ENCODE results near the gene STUB1. TPM values are rescaled to one million over a fixed set of nuclear protein-coding genes. Genes with fewer than 3 reads are reported as not detected.

STUB1 gene
- total RNA-seq, 2 experiments from 2014 or later = 72.4 to 85.5 TPM

- CTCF ChIA-PET (ENCODE audit: unreplicated experiment) = no interaction called here
- DNase-seq (ENCODE audit: low spot score) = no peak
- no peaks in the 10 kb centered on the region for H3K4me1 ChIP-seq (ENCODE audit: insufficient read depth, low read length, poor library complexity, severe bottlenecking)
- no peak overlapping the region; the same call in 1 of the 2 replicates for H3K4me2 ChIP-seq (ENCODE audit: low read length)
- POLR2A ChIA-PET = no interaction called here
- H3K4me3 ChIP-seq (ENCODE audit: low read depth, low read length, poor library complexity, severe bottlenecking) = no peak overlapping the region
- H4K20me1 ChIP-seq (ENCODE audit: insufficient read depth, low read length) = no peaks in the 10 kb centered on the region
- no peaks in the 10 kb centered on the region for H3K9me2 ChIP-seq (ENCODE audit: insufficient read depth, low read length)
- intact Hi-C loops (cut with micrococcal nuclease; ENCODE audit: unreplicated experiment) = no loop called here
- no peak overlapping the region for H3K27ac ChIP-seq (ENCODE audit: low read depth, low read length, poor library complexity, severe bottlenecking)
- no peaks in the 10 kb centered on the region for H3K36me3 ChIP-seq (ENCODE audit: insufficient read depth, low read length)
- H3K79me2 ChIP-seq (ENCODE audit: insufficient read depth, low read depth, low read length) = no peaks in the 10 kb centered on the region
- no peaks in the 10 kb centered on the region for H3K9me3 ChIP-seq (ENCODE audit: low read length)
- TF ChIP-seq EZH2phosphoT487 (IDR thresholded peaks at IDR 0.05; ENCODE audit: borderline replicate concordance, low read depth, low read length) (no peak), CTCF (conservative IDR thresholded peaks at IDR 0.05; ENCODE audit: low read length) (0 out of 2 replicates have a peak, but pooled peaks have one; percentile 10)
- BruUV-seq (replicated peaks) = no TSS peak
- H2AFZ ChIP-seq (ENCODE audit: low read length) = no peak overlapping the region
Observed at GRCh38 chr16:706189-707061, 26.2 kb downstream of the STUB1 start.

GRCh38 chr16:707062-707538 lies 26.9 kb downstream of the STUB1 start:
- intact Hi-C loops (cut with micrococcal nuclease; ENCODE audit: unreplicated experiment) = no loop called here
- BruUV-seq (replicated peaks) = no TSS peak
- ChIA-PET POLR2A (no interaction called here), CTCF (ENCODE audit: unreplicated experiment) (no interaction called here)
- TF ChIP-seq CTCF (conservative IDR thresholded peaks at IDR 0.05; ENCODE audit: low read length) (no peak), EZH2phosphoT487 (IDR thresholded peaks at IDR 0.05; ENCODE audit: borderline replicate concordance, low read depth, low read length) (no peak)
- Histone ChIP-seq H3K9me3 (ENCODE audit: low read length) (no peaks in the 10 kb centered on the region), H3K4me3 (ENCODE audit: low read depth, low read length, poor library complexity, severe bottlenecking) (no peak overlapping the region), H3K4me2 (ENCODE audit: low read length) (no peak overlapping the region), H3K79me2 (ENCODE audit: insufficient read depth, low read depth, low read length) (no peaks in the 10 kb centered on the region), H3K9me2 (ENCODE audit: insufficient read depth, low read length) (no peaks in the 10 kb centered on the region), H3K36me3 (ENCODE audit: insufficient read depth, low read length) (no peaks in the 10 kb centered on the region), H4K20me1 (ENCODE audit: insufficient read depth, low read length) (no peaks in the 10 kb centered on the region), H3K27ac (ENCODE audit: low read depth, low read length, poor library complexity, severe bottlenecking) (no peak overlapping the region), H3K4me1 (ENCODE audit: insufficient read depth, low read length, poor library complexity, severe bottlenecking) (no peaks in the 10 kb centered on the region), H2AFZ (ENCODE audit: low read length) (no peak overlapping the region)
- DNase-seq (ENCODE audit: low spot score) = no peak

- ChIA-PET POLR2A (no interaction called here), CTCF (ENCODE audit: unreplicated experiment) (no interaction called here)
- Histone ChIP-seq H3K4me2 (ENCODE audit: low read length) (no peak overlapping the region), H3K9me3 (ENCODE audit: low read length) (no peaks in the 10 kb centered on the region), H3K27ac (ENCODE audit: low read depth, low read length, poor library complexity, severe bottlenecking) (no peak overlapping the region), H2AFZ (ENCODE audit: low read length) (no peak overlapping the region), H3K9me2 (ENCODE audit: insufficient read depth, low read length) (no peaks in the 10 kb centered on the region), H3K4me1 (ENCODE audit: insufficient read depth, low read length, poor library complexity, severe bottlenecking) (no peaks in the 10 kb centered on the region), H3K36me3 (ENCODE audit: insufficient read depth, low read length) (no peaks in the 10 kb centered on the region), H4K20me1 (ENCODE audit: insufficient read depth, low read length) (no peaks in the 10 kb centered on the region), H3K79me2 (ENCODE audit: insufficient read depth, low read depth, low read length) (no peaks in the 10 kb centered on the region), H3K4me3 (ENCODE audit: low read depth, low read length, poor library complexity, severe bottlenecking) (no peak overlapping the region)
- TF ChIP-seq EZH2phosphoT487 (IDR thresholded peaks at IDR 0.05; ENCODE audit: borderline replicate concordance, low read depth, low read length) (no peak), CTCF (conservative IDR thresholded peaks at IDR 0.05; ENCODE audit: low read length) (no peak)
- no peak for DNase-seq (ENCODE audit: low spot score)
- BruUV-seq (replicated peaks) = no TSS peak
- intact Hi-C loops (cut with micrococcal nuclease; ENCODE audit: unreplicated experiment) = no loop called here
Observed at GRCh38 chr16:708019-708418, 27.8 kb downstream of the STUB1 start.

Measured in OCI-LY7 (cell line).